Astrocyte (in vitro differentiated cells and primary cell): ENCODE results near the gene ACOT12. TPM values are rescaled to one million over a fixed set of nuclear protein-coding genes. Genes with fewer than 3 reads are reported as not detected.

Experiments
- DNase-seq: peaks from one replicate; pipeline ENCODE4 v3.0.0-alpha.2; 2010; ENCODE audit warnings: low read depth
- FAIRE-seq: peaks from 2 replicates; lab custom pipeline; 2011; peaks lifted over from hg19 to GRCh38; lab: Jason Lieb, UNC
- H2AFZ ChIP-seq: 2 replicates; pipeline ENCODE4 v1.6.0; 2012; ENCODE audit warnings: low read depth, low read length, inconsistent platforms
- H3K27ac ChIP-seq: 2 replicates; pipeline ENCODE4 v1.5.1; 2011; ENCODE audit warnings: low read depth, low read length, inconsistent platforms
- H3K27me3 ChIP-seq: 2 replicates; pipeline ENCODE4 v1.6.0; 2011; ENCODE audit warnings: low read length, inconsistent platforms; ENCODE audit not compliant: insufficient read depth
- H3K36me3 ChIP-seq: 2 replicates; pipeline ENCODE4 v1.5.1; 2011; ENCODE audit warnings: low read length, inconsistent platforms; ENCODE audit not compliant: insufficient read depth
- H3K4me1 ChIP-seq: 2 replicates; pipeline ENCODE4 v1.5.1; 2011; ENCODE audit warnings: low read length, inconsistent platforms; ENCODE audit not compliant: insufficient read depth
- H3K4me2 ChIP-seq: 2 replicates; pipeline ENCODE4 v1.6.0; 2012; ENCODE audit warnings: low read length, inconsistent platforms
- H3K4me3 ChIP-seq: 2 replicates; pipeline ENCODE4 v1.5.1; 2011; ENCODE audit warnings: low read depth, mild to moderate bottlenecking, low read length, inconsistent platforms; ENCODE audit not compliant: insufficient read depth
- H3K79me2 ChIP-seq: 2 replicates; pipeline ENCODE4 v1.6.0; 2012; ENCODE audit warnings: mild to moderate bottlenecking, low read length, inconsistent platforms; ENCODE audit not compliant: insufficient read depth
- H3K9ac ChIP-seq: 2 replicates; pipeline ENCODE4 v1.6.0; 2012; ENCODE audit warnings: mild to moderate bottlenecking, low read length, inconsistent platforms
- H3K9me3 ChIP-seq: 2 replicates; pipeline ENCODE4 v1.5.1; 2012; ENCODE audit warnings: low read depth, mild to moderate bottlenecking, low read length, inconsistent platforms; ENCODE audit not compliant: insufficient read depth
- H4K20me1 ChIP-seq: 2 replicates; pipeline ENCODE4 v1.6.0; 2012; ENCODE audit warnings: low read length, inconsistent platforms; ENCODE audit not compliant: insufficient read depth
- H3K27ac Mint-ChIP-seq: one replicate; pipeline ENCODE4 v1.8.0; 2021; ENCODE audit warnings: mild to moderate bottlenecking, mixed read lengths; ENCODE audit not compliant: unreplicated experiment
- H3K27me3 Mint-ChIP-seq: one replicate; pipeline ENCODE4 v1.8.0; 2021; ENCODE audit warnings: low read depth, mixed read lengths; ENCODE audit not compliant: unreplicated experiment
- H3K36me3 Mint-ChIP-seq: one replicate; pipeline ENCODE4 v1.8.0; 2021; ENCODE audit warnings: low read depth, mixed read lengths; ENCODE audit not compliant: unreplicated experiment
- H3K4me1 Mint-ChIP-seq: one replicate; pipeline ENCODE4 v1.8.0; 2021; ENCODE audit warnings: low read depth, mixed read lengths; ENCODE audit not compliant: unreplicated experiment
- H3K4me3 Mint-ChIP-seq: one replicate; pipeline ENCODE4 v1.8.0; 2021; ENCODE audit warnings: mild to moderate bottlenecking, moderate library complexity, mixed read lengths; ENCODE audit not compliant: unreplicated experiment
- H3K9me3 Mint-ChIP-seq: one replicate; pipeline ENCODE4 v1.8.0; 2021; ENCODE audit warnings: mild to moderate bottlenecking, mixed read lengths; ENCODE audit not compliant: unreplicated experiment
- EZH2 ChIP-seq: IDR thresholded peaks from 2 replicates; pipeline ENCODE4 v1.6.1; 2012; ENCODE audit warnings: mild to moderate bottlenecking, low read length, inconsistent platforms; ENCODE audit not compliant: insufficient read depth
- total RNA-seq: library from RNA; stranded (reverse); gene quantifications from 2 replicates; pipeline ENCODE4 v1.2.1, GENCODE V29; 2021
- TF ChIP-seq, protein P1 (sequence below): IDR thresholded peaks from 2 replicates; pipeline ENCODE4 v1.5.1; 2011; ENCODE audit warnings: low read depth, mild to moderate bottlenecking, inconsistent platforms, low read length, moderate library complexity; ENCODE audit not compliant: insufficient read depth

ACOT12 gene
- total RNA-seq, 1 donor from 2014 or later, result 0.09 TPM

DNA sequence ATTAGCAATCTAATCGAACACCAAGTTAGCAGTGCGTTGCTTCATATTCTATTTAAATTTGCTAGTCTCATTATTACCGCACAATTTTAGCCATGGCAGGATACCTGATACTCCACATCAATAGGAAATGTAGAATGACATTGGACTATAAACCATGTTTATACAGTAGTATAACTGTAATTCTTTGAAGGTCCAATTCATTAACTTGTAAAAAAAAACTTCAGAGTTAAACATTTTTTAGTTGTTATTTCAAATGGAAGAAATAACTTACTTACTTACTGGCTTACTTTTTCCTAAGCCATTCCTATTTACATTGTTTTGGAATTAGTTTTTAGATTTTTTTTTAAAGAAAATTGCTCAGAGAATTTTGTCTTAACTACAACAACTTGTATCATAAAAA is 35.4 kb upstream of the ACOT12 start:
- Histone ChIP-seq H3K9me3 (no peaks in the 10 kb centered on the region), H3K79me2 (no peaks in the 10 kb centered on the region), H3K9ac (no peak overlapping the region), H3K36me3 (no peaks in the 10 kb centered on the region), H2AFZ (no peak overlapping the region), H4K20me1 (no peaks in the 10 kb centered on the region), H3K27ac (no peak overlapping the region), H3K4me1 (peaks cover 10% of the 10 kb centered on the region), H3K27me3 (no peaks in the 10 kb centered on the region), H3K4me3 (no peak overlapping the region), H3K4me2 (peak overlapping the region; percentile 31)
- Mint-ChIP-seq H3K9me3 (no peaks in the 10 kb centered on the region), H3K27me3 (no peaks in the 10 kb centered on the region), H3K4me1 (peaks cover 8% of the 10 kb centered on the region), H3K27ac (no peak overlapping the region), H3K4me3 (no peak overlapping the region), H3K36me3 (peaks cover 13% of the 10 kb centered on the region)
- FAIRE-seq (no peak), DNase-seq (no peak)
- TF ChIP-seq, protein P1, sequence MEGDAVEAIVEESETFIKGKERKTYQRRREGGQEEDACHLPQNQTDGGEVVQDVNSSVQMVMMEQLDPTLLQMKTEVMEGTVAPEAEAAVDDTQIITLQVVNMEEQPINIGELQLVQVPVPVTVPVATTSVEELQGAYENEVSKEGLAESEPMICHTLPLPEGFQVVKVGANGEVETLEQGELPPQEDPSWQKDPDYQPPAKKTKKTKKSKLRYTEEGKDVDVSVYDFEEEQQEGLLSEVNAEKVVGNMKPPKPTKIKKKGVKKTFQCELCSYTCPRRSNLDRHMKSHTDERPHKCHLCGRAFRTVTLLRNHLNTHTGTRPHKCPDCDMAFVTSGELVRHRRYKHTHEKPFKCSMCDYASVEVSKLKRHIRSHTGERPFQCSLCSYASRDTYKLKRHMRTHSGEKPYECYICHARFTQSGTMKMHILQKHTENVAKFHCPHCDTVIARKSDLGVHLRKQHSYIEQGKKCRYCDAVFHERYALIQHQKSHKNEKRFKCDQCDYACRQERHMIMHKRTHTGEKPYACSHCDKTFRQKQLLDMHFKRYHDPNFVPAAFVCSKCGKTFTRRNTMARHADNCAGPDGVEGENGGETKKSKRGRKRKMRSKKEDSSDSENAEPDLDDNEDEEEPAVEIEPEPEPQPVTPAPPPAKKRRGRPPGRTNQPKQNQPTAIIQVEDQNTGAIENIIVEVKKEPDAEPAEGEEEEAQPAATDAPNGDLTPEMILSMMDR, result no peak
- TF ChIP-seq EZH2, result no peak

DNA sequence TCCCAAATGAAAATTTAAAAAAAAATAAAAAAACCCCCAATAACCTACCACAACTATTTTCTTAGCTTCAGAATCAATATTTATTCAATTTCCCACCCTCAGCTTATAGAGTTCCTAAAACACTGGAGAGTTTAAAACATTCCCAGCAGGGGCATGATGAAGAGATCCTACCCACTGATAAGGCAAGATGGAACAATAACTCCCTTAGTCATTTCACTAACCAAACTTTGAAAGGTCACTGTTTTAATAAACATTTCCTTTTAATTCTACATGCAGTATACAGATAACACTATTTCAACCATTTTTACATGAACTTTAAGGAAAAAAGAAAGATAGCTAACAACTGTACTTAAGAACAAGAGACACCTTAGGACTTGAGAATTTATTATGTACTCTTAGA is 34.9 kb upstream of the ACOT12 start:
- DNase-seq (peak; percentile 45), FAIRE-seq (no peak)
- TF ChIP-seq EZH2, result no peak
- TF ChIP-seq, protein P1, result no peak
- no peaks in the 10 kb centered on the region for H3K36me3 ChIP-seq
- H4K20me1 ChIP-seq, result no peaks in the 10 kb centered on the region
- H3K79me2 ChIP-seq, result no peaks in the 10 kb centered on the region
- Mint-ChIP-seq H3K4me3 (no peak overlapping the region), H3K27me3 (no peaks in the 10 kb centered on the region), H3K9me3 (no peaks in the 10 kb centered on the region), H3K36me3 (peaks cover 13% of the 10 kb centered on the region), H3K4me1 (peaks cover 8% of the 10 kb centered on the region), H3K27ac (peak overlapping the region; percentile 18)
- H3K4me3 ChIP-seq, result no peak overlapping the region
- H3K9ac ChIP-seq, result no peak overlapping the region
- peak overlapping the region; percentile 31 for H3K4me2 ChIP-seq
- peaks cover 10% of the 10 kb centered on the region for H3K4me1 ChIP-seq
- H3K27ac ChIP-seq, result no peak overlapping the region
- no peaks in the 10 kb centered on the region for H3K27me3 ChIP-seq
- H2AFZ ChIP-seq, result no peak overlapping the region
- H3K9me3 ChIP-seq, result no peaks in the 10 kb centered on the region

DNA sequence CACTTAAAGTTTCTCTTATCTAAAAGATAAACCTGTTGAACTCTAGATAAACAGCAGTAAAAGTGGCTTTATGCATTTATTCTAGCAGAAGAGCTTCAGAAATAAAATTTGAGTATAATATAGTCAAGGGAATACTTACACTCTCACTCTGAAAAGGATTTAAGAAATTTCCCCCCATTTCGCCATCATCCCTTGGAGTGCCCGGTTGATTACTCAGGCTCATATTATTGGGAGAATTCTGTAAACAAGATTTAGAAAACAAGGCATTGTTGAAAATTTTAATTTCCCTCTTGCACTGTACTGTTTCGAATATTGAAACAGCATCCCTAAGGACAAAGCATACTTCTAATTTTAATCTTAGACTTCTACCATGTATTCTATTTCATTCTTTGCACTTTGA is 34.5 kb upstream of the ACOT12 start:
- peaks cover 10% of the 10 kb centered on the region for H3K36me3 Mint-ChIP-seq
- Histone ChIP-seq H3K4me1 (peaks cover 10% of the 10 kb centered on the region), H3K4me2 (peak overlapping the region; percentile 31), H2AFZ (no peak overlapping the region), H3K4me3 (no peak overlapping the region), H4K20me1 (no peaks in the 10 kb centered on the region), H3K27me3 (no peaks in the 10 kb centered on the region), H3K9ac (no peak overlapping the region), H3K9me3 (no peaks in the 10 kb centered on the region), H3K79me2 (no peaks in the 10 kb centered on the region), H3K36me3 (no peaks in the 10 kb centered on the region), H3K27ac (no peak overlapping the region)
- FAIRE-seq (no peak), DNase-seq (no peak)
- H3K4me1 Mint-ChIP-seq, result peaks cover 8% of the 10 kb centered on the region
- no peak overlapping the region for H3K4me3 Mint-ChIP-seq
- H3K9me3 Mint-ChIP-seq, result no peaks in the 10 kb centered on the region
- no peak for TF ChIP-seq EZH2
- TF ChIP-seq, protein P1, result no peak
- H3K27ac Mint-ChIP-seq, result peak overlapping the region; percentile 18
- H3K27me3 Mint-ChIP-seq, result no peaks in the 10 kb centered on the region
